HS-5 (cell line): Measurements from ENCODE around the gene FIGN.

Source experiments
- DNase-seq: peaks from one replicate; pipeline ENCODE4 v3.0.0-alpha.2; 2012; ENCODE audit warnings: low read depth

FIGN gene

DNA sequence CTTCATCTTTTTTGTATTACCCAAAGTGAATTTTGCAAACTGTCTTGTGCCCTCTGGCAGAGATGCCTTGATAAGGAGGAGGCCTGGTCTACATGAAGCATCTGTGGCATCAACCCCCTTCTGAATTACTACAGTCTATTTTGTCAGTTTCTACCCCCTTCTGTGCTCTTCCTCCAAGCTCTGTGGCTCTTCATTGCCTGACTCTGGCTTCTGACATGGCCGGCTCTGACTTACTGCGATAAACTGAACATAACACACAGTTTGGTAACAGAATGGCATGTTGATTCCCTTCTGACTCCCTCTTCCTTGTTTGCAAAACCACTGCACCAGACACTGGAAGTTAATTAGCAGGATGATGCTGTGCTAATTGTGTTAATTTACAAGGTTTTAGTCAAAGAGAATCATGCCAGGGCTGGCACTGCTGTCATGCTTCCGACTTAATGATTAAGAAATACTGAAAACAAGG, 122.5 kb downstream of the FIGN start:
- no peak for DNase-seq

DNA sequence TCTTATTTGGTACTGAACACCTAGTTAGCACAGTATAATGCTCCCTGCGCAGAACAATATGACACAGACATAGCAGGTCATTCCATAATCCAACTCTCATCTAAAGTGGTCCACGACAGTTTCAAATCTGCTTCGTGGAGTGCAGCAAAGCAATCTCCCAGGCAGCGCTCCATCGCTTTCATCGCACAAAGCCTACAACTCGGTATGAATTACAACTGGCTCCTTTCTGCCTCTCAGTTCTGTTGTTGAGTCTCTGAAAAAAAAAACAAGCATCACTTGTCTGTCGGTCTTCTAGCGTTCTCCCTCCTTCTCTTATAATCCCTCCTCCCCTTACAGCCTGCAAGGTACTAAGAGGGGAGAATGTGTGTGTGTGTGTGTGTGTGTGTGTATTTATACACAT, 123.5 kb downstream of the FIGN start:
- no peak for DNase-seq

DNA sequence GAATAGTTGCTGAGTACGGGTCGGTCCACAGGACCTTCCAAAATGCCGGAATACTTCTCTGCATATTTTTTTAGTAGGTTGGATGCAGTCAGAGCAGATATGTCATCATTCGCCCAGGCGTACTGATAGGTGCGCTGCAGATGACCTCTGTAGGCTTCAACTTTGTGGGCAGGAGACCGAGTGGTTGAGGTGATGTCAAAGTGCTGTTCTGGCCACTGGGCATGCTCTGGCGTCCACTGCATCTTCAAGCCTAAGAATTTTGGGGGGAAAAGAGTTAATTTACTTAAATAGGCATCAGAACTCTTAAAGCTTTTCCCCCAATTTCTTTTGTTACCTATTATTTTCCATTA, 124.3 kb downstream of the FIGN start:
- DNase-seq = no peak

DNA sequence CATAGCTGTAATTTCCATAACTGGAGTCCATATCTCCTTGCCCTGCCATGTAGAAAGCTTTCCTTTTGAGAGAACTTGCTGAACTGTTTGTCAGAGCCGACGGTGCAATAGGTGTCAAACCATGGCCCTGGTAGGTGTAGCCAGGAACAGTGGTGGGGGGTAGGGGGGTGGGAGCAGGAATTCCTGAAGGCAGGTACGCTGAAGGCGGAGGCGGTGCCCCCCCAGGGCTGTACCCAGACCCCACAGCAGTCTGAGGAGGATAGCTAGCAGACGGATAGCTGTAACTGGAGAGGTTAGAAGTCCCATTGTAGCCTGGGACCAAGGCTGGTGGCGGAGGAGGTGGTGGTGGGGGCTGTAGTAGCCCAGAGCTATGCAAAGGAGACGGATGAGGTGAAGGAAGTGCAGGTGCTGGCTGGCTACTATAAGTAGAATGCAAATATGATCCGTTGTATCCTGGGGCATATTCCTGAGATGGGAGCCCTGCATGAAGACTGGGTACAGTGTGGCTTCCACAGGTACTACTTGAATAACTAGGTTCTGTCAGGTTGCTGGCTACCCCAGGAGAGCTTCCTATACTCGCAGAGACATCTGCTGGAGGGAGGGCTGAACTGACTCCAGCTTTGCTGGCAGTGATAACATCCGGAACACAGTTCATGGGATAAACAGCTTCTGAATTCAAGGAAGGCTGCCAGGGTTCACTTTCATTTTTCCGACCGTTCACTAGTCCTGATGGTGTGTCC, 124.8 kb downstream of the FIGN start:
- DNase-seq = no peak

DNA sequence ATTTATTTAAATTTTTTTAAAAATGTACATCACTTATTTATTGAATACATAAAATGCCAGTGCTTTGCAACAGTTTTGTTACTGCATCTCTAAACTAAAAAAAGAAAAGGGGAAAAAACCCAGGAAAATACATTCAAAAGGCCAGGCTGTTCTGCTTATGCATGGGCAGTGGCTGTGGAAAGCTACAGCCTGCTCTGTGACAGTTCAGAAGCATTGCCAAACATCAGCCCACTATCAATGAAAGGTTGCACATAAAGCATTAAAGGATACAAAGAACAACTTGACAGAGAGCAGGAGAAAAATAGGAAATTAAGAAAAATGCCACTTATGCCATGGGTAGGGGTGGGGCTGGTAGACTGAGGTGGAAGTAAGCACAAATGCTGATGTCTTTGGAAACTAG, 128.2 kb downstream of the FIGN start:
- DNase-seq = no peak

DNA sequence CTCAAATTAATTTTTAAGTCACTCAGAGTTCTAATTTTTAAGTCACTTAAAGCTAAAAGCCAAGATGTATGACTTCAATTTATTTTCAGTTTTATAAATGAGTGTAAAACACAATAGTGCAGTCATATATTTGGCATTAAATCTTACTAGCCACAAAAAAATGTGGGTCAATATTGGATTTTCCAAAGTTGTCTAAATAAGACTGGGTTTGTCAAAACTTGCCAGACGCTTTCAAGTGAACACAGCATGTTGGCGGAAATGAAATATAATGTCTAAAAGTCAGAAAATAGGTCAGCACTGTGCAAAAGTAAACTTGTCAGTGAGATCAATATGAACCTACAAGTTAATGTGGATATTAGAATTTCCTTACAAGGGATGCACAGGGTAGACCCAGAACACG, 128.9 kb downstream of the FIGN start:
- no peak for DNase-seq

DNA sequence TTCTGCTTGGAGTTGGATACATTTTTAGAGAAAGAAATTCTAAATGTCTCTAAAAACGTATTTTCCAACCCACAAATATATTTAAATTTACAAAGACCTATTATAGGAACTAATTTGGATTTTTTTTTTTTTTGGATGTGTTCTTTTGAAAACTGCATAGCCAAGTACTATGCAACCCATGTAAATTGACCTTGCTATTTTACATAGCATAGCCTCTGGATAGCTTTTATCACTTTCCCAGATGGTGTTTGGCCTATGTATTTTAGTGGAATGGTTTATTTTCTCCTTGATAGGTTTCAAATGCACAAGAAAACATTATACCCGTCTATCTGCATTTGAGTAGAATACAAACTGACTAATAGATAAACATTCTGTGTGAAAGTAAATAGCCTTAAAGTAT, 130.0 kb downstream of the FIGN start:
- no peak for DNase-seq

DNA sequence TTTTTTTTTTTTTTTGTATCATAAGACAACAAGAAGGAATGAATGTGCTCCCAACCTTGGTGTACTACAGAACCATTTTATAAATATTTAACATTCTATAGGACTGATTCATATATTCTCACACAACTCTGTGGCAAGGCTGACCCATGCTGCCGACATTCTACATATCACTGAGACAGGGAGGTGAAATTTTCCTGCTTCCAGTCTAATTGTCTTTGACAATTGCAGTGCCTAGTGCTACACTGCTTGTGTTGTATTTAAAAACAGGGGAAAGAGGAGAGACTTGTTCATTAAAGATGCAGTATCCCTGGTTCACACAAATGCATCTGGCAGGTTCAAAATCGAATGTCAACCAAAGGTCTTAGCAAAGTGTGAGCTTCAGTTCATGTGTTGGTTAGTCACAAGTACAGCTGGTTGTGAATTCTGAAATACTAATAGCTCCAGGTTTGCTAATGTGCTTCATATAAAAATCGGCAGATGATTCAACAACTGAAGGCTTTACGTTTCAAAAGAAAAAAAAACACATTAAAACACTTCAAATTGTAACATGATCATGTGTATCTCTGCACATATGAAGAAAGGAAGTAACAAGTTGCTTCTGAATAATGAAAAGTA, 130.8 kb downstream of the FIGN start:
- peak; percentile 69 for DNase-seq

DNA sequence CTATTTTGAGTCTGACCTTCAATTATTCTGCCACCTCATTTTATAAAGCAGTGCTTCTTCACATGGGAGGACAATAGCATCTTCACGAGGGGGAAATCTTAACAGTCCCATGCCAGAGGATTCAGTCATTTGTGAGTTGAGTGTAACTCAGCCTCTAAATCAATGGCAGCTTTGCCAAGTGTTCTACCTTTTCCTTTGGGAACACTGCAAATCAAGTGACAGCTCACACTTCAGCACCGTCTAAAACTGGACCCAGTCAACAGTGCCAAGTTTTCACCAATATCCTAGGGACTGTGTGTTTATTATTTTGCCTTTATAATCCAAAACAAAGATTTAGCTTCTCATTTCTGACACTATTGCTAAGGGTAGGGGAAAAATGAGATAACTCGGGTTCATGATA, 133.6 kb downstream of the FIGN start:
- no peak for DNase-seq

DNA sequence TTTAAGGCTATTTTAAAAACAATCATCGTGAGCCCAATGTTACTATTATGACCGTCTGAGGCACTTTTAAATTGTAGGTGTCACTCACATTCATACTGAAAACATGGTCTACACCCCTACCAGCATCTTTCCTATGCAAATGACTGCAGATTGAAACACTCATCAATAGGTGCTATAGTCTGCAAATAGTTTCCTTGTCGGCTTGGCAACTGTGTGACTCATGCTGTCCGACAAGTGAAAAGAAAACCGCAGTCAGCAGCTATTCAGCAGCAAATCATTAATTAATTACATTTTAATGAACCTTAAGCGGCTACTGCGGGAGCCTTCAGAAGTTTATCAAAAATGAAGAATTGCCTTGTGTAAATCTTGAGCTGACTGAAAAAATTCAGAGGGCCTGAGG, 134.4 kb downstream of the FIGN start:
- no peak for DNase-seq

DNA sequence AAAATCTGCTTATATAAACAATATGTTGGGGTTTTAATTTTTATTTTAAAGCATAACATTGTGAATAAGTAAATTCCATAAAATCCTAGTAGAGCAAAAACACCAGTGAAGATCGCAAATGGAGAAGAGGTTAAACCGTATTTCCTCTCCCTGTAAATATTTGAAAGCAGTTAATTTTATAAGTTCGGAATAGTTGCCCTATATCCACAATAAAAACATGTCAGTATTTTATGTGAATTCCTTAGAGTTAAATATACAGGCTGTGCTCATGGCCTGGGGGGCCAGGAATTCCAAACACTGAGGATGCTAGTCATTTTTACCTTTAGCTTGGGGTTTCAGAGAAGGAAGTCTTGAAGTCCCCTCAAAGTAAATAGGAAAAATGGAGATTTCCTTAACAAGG, 135.0 kb downstream of the FIGN start:
- DNase-seq = no peak

DNA sequence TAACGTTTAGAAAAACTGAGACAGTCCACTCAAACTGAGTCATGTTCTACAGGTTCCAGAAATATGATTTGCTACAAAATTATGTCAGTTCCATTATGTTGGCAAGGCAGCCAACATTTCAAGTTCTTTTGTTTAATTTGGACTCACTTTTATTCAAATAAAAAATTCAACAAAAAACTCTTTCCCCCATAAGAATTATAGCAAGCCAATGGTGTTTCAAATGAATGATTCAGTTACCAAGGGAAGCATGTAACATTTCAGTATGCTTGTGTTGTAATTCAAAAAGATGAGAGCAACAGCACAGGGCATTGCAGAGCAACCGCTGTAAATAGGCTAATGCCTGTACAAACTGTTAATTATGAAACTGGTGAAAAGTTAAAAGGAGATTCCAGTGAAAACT, 140.8 kb downstream of the FIGN start:
- no peak for DNase-seq

DNA sequence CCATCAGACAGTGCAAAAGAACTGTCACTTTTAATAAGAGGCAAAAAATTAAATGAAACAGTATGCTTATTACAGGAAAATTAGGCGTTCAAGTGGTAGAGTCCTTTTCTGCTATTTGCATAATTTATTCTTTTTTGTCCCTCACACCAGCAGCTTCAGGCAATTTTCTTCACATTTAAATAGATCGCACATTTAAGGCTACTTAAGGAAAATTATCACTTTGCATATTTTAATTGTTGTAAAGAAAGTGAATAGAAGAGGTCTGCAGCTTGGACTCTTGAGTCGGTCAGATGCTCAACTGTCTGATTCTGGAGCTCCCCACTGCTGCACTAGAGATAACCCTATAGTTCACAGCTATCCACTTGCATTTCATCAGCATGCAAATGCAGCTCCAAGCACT, 141.3 kb downstream of the FIGN start:
- no peak for DNase-seq

DNA sequence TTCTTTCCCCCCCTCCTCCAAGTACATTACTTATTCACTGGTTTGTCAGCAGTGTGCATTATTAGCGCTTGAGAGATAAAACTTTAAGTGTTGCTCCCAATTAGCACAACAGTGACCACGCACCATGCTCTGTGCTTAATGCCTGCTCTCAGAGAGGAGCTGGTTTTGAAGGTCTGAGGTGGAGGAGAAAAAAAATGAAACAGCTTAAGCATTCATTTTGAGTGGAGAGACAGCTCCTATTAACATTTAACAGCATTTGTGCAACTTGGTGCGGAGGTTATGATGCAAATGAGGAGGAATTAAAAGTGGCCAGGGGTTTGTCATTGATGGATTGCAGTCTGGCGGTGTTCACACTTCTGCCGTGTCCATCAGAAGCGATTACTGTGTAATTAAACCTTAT, 141.8 kb downstream of the FIGN start:
- DNase-seq = no peak

DNA sequence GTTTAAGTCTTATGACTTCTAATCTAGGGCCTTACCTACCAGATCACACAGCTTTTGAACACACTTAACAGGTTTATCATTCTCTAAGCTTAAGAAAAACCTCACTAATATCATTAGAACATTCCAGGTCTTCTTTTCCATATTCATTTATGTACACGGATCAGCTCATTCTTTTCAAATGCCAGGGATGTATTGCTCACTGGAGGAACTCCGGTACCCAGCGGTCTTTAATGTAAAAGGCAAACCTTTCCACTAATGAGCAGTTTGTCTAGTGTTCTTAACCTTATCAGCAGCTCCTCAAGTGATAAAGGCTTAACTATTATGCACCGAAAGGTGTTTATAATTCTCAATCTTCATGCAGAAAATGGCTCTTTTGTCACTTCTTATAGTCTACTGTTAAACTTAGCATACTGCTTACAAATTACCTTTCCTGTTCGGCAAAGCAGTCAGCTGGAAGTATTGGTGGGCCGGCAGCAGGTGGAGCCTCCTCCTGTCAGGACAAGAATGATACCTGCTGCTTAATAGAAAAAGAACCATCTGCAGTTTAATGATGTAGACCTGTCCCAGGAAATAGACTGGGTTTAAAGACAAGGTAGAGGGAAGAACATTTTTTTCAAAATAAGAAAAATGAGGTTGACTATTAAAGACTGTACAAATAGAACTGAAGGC, 142.7 kb downstream of the FIGN start:
- DNase-seq = no peak

DNA sequence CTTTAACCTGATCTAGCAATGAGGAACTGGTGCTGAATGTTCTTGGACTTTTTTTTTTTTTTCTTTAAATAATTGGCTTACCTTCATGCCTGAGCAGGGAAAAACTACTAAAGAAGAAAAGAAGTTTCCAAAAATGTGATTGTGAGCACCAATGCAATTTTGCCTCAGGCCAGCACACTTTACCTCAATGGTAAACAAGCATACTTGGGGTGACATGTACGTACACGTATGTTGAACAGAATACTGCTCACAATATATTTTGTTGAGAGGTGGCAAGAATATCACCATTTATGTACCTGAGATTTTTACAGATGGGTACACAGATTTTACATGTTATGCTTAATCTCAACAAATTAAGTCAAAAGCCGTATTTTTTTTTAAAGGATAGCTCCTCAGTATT, 144.3 kb downstream of the FIGN start:
- DNase-seq = no peak

DNA sequence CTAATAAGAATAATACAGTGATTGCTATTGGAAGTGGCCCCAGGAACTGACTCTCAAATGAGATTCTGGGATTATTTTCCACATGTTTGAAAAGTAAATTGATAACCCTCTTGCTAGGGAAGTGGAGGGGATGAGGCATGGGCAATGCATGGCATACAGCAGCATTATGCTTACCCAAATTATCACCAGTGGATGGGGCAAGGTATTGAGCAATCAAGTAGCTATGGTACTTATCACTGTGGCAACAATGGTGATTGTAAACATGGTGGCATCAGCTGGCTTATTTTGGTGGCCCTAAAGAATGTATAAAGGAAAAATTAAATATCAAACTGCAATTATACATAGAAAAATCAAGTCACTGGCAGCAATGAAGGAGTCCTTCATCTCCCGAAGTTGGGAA, 155.1 kb downstream of the FIGN start:
- DNase-seq = no peak

DNA sequence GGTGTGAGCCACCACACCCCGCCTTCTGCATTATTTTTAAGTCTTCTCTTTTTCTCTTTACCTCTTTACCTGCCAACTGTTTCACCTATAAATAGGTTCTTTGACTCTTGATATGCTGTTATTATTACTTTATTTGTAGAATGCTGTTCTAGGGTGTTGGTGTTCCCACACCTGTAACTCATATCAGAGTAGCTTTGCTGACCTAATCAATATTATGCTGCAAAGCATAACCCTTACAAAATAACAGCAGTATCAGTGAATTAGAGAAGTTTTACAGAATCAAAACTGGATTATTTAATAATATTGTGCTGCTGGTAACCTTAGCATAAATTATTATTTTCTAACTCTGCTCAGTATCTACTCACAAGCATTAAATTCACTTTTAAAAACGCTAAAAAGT, 161.5 kb downstream of the FIGN start:
- no peak for DNase-seq

DNA sequence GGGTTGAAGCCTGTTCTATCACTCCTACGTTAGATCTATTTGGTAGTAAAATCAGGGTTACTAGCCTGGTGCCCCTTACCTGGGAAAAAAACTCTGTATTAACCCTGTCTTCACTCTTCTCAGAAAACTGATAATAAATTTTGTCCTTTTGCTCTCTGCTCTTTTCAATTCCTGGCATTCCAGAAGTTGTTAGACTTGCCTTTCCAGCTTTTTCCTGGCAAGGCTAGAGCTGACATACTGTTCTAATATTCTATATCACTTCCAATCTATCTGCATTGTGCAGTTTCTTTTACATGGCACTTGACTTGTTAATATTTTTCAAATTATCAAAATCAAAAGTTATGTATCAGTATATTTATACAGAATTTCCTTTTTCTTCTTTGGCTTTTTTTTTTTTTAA, 162.2 kb downstream of the FIGN start:
- DNase-seq = no peak

DNA sequence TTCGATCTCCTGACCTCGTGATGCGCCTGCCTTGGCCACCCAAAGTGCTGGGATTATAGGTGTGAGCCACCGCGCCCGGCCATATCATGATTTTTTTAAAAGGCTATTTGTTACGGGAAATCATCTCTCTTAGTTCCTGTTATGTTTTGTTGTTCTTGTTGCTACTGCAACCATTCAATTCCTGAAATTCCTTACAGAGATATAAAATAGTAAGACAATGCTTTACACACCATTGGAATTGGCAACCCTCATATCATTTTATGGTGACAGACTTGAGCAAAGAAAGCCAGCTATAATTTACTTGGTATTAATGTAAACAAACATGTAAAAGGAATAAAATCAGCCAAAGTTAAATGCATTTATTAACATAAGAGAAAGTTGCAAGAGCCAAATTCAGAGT, 163.0 kb downstream of the FIGN start:
- DNase-seq = no peak

DNA sequence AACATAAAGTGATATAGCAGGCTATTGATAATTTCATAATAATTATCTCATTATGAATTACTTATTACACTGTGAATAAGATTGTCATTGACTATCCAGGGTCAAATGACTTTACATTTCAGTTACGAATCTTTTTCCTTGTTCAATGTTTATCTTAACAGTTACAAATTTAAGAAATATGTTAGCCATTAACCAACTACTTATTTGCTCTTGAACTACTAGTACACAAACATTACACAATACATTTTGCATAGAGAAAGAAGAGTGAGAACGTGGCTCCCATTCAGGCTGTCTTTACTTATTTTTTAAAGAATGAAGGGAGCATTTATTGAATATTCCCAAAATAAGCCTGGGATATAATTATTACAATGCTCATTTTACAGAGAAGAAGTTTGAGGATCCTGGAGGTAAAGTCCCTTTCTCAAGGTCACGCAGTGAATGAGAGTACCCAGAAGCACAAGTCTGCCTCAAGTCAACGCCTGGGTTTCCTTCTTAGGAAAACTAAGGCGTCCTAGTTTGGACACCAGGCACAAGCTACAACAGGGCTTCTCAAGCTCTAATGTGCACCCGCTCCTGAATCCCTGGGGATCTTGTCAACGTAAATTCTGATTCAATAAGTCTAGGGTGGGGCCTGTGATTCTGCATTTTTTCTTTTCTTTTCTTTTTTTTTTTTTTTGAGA, 164.2 kb downstream of the FIGN start:
- no peak for DNase-seq

DNA sequence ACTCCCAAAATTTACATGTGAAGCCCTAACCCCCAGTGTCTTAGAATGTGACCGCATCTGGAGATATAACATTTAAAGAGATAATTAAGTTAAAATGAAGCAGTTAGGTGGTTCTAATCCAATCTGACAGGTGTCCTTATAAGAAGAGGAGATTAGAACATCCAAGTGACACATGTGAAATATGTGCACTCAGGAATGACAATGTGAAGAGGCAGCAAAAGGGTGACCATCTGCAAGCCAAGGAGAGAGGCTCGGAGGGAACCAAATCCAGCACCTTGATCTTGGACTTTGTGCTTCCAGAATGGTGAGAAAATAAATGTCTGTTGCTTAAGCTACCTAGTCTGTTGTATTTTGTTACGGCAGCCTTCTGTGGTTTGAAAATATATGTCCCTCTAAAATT, 165.4 kb downstream of the FIGN start:
- DNase-seq = no peak

DNA sequence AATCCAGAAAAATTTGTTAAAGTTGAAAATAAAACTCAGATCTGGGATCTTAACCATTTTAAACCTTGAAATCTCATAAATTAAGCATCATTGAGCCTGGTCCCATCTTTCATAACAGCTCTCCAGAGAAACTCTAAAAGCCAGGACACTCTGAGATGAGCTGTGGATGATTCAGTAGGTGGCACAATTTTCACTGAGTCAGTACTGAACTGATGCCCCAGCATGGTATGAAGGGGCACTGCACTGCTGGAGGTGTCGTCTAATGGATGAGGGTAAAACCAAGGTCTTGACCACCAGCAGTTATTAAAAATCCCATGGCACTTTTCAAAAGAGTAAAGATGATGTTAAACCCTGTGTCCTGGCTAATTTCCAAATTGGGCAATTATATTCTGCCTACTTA, 170.6 kb downstream of the FIGN start:
- no peak for DNase-seq
